G401.6 (cell line): ENCODE results near the gene FAXC.

Experiments
- FAIRE-seq: peaks from 2 replicates; lab custom pipeline; 2012; peaks lifted over from hg19 to GRCh38; lab: Jason Lieb, UNC

Gene FAXC

GRCh38 chr6:99349171-99350141 is at the start of gene FAXC:
TSS of gene FAXC (minus strand) at chr6:99349674. CDS start at chr6:99349372, 302 bp downstream.
- no peak for FAIRE-seq

- FAIRE-seq: no peak
Measured at GRCh38 chr6:99397287-99397686, 47.8 kb upstream of the FAXC start.

GRCh38 chr6:99393698-99394531 is 44.4 kb upstream of the FAXC start, which contains the start of gene COQ3:
TSS of gene COQ3 (minus strand) at chr6:99394195. CDS start at chr6:99394179, 16 bp downstream.
- peak; percentile 90 for FAIRE-seq

GRCh38 chr6:99393366-99393697 is 43.9 kb upstream of the FAXC start:
- no peak for FAIRE-seq

- no peak for FAIRE-seq
Measured at GRCh38 chr6:99390896-99391295, 41.4 kb upstream of the FAXC start.

GRCh38 chr6:99384507-99384906 is 35.0 kb upstream of the FAXC start:
- FAIRE-seq: no peak

- FAIRE-seq: no peak
Measured at GRCh38 chr6:99378636-99379035, 29.2 kb upstream of the FAXC start.

- FAIRE-seq: no peak
Measured at GRCh38 chr6:99369533-99369932, 20.1 kb upstream of the FAXC start.

- no peak for FAIRE-seq
Measured at GRCh38 chr6:99366852-99367251, 17.4 kb upstream of the FAXC start.

GRCh38 chr6:99364026-99364425 is 14.6 kb upstream of the FAXC start:
- no peak for FAIRE-seq

GRCh38 chr6:99362678-99363268 is 13.3 kb upstream of the FAXC start:
- FAIRE-seq: no peak

- no peak for FAIRE-seq
Measured at GRCh38 chr6:99359800-99360199, 10.3 kb upstream of the FAXC start.

- FAIRE-seq: no peak
Measured at GRCh38 chr6:99356641-99357040, 7.2 kb upstream of the FAXC start.

GRCh38 chr6:99354983-99355382 is 5.5 kb upstream of the FAXC start:
- FAIRE-seq: no peak

GRCh38 chr6:99353126-99353525 is 3.7 kb upstream of the FAXC start:
- FAIRE-seq: no peak

- FAIRE-seq: no peak
Measured at GRCh38 chr6:99350573-99350972, 1.1 kb upstream of the FAXC start.

- no peak for FAIRE-seq
Measured at GRCh38 chr6:99348288-99349170, 945 bp downstream of the FAXC start.

GRCh38 chr6:99347804-99348203 is 1.7 kb downstream of the FAXC start:
- no peak for FAIRE-seq

- no peak for FAIRE-seq
Measured at GRCh38 chr6:99346595-99346994, 2.9 kb downstream of the FAXC start.

GRCh38 chr6:99345164-99345563 is 4.3 kb downstream of the FAXC start:
- FAIRE-seq: no peak

GRCh38 chr6:99344289-99344688 is 5.2 kb downstream of the FAXC start:
- no peak for FAIRE-seq
